GM21619 (cell line): ENCODE data around the gene ZNF396.

Experiments
- ATAC-seq: cut with Tn5 transposase; IDR thresholded peaks from one replicate; pipeline ENCODE4 v1.9.1; 2021; ENCODE audit not compliant: unreplicated experiment

Gene ZNF396

GRCh38 chr18:35386600-35387100 is 9.5 kb upstream of the ZNF396 start:
- ATAC-seq, result peak; percentile 79

DNA sequence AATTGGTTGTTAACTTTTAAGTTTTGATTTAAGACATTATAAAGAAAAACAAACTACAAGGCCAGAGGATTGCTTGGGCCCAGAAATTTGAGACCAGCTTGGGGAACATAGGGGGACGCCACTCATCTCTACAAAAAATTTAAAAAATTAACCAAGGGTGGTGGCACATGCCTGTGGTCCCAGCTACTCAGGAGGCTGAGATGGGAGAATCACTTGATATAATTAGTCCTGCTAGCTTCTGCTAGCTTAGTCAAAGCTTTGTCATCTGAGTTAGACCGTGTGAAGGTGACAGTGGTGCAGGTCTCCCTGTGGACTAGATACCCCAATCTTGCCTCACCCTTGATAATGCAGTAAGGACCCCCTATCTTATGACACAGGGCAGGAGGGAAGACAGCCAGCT is 6.0 kb upstream of the ZNF396 start:
- ATAC-seq, result no peak

DNA sequence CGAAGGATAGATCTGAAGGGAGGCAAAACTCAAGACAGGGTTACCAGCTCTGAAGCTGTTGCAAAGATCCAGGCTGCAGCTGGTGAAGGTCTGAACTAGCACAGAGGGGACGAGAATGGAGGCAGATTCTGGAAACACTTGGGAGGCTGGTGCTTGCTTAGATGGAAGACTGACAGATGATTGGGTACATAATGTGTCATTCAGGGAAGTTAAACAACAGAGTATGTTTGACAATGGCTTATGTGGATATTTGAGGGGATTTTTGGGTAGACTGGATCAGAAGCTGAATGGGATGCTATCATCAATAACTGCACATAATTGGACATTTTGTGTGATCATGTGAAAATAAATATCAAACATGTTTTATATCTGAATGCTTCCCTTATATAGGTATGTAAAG is 2.3 kb upstream of the ZNF396 start:
- no peak for ATAC-seq

DNA sequence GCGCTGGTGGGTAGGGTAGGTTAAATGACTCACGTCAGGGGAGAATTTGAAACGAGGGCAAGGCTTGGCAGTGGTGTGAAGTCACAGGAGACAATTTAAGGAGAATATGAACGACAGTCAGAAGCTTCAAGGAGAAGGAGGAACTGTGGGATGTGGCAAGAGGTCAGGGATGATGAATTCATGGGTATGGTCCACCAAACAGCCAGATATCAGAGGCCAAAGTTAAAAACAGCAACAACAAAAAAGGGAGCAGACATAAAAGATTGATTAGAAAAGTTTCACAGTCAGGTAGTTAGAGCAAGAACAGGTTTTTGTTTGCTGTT is 1.4 kb upstream of the ZNF396 start:
- ATAC-seq, result no peak

DNA sequence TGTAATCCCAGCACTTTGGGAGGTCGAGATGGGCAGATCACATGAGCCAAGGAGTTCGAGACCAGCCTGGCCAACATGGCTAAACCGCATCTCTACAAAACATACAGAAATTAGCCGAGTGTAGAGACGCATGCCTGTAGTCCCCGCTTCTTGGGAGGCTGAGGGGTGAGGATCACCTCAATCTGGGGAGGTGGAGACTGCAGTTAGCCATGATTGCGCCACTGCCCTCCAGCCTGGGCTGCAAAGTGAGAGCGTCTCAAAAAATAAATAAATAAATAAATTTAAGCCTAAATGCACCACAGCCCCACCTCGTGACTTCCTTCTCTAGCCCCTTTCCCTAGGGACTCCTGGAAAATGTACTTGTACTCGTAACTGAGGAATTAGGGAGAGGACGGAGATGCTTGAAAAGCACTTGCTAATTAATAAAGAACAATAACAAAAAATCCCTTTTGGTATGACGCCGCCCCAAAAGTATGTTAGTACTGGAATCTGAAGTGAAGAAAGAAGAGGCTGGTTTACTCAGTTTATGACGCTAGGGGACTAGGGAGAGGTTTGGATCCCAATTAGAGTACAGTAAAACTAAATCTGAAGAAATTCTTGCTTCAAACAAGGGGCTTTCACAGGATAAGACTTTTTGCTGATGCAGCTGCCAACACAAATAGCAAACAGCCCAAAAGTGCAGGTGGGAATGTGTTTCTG is 887 bp upstream of the ZNF396 start:
- ATAC-seq, result no peak

DNA sequence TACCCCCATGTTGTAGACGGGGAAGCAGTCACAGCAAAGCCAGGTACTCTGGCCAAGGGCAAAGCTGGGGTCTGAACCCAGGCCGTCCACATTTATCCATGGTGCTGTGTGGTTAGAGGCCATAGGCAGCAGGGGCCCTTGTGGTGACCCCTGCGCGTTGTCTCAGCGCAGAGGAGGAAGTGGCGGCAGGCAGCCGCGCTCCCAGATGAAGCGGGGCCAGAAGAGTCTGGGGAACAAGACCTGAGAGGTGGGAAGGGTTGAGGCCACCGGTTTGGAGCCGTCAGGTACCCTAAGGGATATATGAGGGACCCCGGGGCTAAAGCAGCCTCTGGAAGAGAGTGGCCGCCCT is 770 bp downstream of the ZNF396 start:
- peak; percentile 61 for ATAC-seq

DNA sequence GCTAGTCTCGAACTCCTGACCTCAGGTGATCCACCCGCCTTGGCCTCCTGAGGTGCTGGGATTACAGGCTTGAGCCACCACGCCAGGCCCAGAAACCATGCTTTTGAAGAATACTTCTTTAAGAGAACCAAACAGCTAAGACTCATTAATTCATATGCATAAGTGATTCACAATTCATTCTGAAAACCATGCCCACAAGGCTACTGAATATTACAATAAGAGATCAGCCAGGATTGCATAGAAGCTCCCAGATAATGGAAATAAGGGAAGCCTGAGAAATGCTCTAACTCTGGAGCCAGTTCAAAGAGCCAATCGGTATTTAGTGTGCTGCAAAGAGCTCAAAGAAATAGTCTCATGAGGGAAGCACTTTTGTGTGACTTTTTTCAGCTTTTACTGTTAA is 2.4 kb downstream of the ZNF396 start:
- no peak for ATAC-seq

DNA sequence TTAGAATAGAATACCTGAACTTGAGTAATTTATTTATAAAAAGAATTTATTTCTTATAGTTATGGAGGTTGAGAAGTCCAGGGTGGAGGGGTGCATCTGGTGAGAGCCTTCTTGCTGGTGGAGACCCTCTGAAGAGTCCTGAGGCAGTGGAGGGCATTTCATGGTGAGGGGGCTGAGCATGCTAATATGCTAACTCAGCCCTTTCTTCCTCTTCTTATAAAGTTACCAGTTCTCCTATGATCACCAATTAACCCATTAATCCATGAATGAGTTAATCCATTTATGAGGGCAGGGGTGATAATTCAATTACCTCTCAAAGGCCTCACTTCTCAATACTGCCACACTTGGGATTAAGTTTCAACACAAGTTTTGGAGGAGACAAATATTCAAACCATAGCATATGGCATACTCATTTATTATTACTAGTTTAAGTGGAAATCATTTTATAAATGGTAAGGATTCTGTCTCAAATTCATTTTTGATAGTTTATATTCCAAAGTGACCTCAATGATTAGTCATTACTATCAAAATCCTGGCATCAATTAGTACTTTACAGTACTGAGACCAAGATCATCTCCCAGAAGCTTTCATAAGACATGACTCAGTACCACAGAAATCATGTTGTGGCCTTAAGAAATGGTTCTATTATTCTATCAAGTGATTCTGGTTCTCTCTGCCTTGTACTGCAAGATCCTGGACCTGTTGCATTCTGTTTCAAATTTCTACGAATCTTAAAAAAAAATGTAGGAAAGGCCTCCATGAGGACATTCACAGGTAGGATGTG is 5.5 kb downstream of the ZNF396 start:
- no peak for ATAC-seq

DNA sequence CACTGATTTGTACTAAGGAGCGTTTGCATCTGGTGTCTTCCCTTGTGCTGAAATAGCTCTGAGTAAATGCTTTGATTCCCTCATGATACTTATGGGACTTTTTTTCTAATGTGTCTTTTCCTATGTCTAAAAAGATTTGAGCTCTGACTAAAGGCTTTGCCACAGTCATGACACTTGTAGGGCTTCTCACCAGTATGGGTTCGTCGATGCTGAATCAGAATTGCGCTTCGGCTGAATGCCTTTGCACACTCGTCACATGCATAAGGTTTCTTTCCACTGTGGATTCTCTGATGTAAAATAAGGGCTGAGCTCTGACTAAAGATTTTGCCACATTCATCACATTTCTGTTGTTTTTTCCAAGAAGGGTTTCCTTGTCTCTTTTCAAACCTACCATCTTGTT is 8.0 kb downstream of the ZNF396 start:
- ATAC-seq, result no peak

GRCh38 chr18:35368595-35368994 is 8.5 kb downstream of the ZNF396 start:
- no peak for ATAC-seq

DNA sequence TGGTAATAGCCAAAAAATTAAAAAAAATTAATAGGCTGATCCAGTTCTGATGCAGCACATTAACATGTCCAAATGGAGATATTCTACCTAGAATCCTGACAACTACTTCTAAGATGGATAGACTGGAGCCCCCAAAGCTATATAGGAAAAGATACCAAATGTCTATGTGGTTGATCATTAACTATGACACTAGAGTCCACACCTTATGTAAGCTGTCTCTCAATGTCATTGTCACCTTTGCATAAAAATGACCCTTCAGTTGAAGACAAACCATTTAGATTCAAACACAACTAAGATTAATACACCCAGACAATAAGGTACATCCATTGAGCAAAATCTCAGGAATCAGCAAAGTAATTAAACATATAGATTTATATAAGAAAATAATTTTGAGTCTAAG is 14.6 kb downstream of the ZNF396 start:
- no peak for ATAC-seq

- ATAC-seq, result no peak
Observed at GRCh38 chr18:35361570-35362321, 15.4 kb downstream of the ZNF396 start.

GRCh38 chr18:35355140-35355618 is 22.0 kb downstream of the ZNF396 start:
- peak; percentile 99 for ATAC-seq

DNA sequence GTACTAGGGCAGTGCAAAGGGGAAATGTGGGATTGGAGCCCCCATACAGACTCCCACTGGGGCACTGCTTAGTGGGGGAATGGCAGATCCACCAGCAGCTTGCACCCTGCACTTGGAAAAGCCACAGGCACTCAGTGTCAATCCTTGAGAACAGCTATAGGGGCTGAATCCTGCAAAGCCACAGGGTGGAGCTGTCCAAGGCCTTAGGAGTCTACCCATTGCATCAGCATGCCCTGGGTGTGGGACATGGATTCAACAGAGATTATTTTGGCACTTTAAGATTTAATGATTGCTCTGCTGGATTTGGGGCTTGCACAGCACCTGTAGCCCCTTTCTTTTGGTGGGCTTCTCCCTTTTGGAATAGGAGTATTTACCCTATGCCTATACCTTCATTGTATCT is 24.4 kb downstream of the ZNF396 start:
- ATAC-seq, result no peak

- ATAC-seq, result no peak
Observed at GRCh38 chr18:35352283-35352682, 24.9 kb downstream of the ZNF396 start.

DNA sequence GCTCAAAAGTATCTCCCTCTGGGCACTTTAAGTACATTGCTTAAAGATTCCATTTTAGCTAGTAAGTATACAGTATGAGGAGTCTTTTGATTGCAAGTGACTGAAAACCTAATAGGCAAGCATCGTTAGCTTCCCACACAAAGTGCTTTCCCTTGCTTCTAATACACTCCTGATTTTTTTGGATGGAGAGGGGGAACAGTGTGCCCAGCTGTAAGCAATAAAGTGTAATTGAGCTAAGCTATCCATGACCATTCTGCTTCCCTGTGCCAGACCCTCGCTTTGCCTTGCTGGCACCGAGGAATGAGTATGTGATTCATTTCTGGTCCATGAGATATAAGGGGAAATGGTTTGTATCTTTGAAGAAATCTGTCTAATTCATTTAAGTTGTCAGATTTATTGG is 29.1 kb downstream of the ZNF396 start:
- no peak for ATAC-seq

GRCh38 chr18:35345950-35346349 is 31.2 kb downstream of the ZNF396 start:
- no peak for ATAC-seq

DNA sequence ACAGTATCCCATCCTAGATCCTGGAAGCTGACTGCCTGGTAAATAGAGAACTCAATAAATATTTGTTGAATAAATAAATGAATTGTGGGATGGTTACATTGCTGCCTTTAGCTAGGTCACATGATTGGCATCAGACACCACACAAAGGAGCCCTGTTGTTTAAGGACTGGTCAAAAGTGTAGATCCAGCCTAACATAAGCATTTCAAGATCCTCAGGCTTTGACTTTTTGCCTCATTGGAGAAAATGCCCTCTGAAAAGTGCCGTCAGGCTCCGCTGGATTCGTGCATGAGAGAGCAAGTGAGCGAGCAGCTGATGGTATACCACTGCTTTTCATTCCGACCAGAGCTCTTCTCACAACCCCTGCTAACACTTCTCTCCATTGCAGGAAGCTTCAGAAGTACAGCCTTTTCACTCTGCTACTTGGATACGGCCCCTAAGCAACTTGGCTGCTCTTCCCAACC is 31.6 kb downstream of the ZNF396 start:
- ATAC-seq, result no peak

GRCh38 chr18:35344736-35345459 is 32.2 kb downstream of the ZNF396 start:
- ATAC-seq, result no peak

- peak; percentile 94 for ATAC-seq
Observed at GRCh38 chr18:35343936-35344735, 33.0 kb downstream of the ZNF396 start, which contains the start of gene ZNF24. Gene ZNF24, minus strand, starts transcription at chr18:35344420. Its CDS starts 3,770 bp downstream, at chr18:35340650.
